Smooth muscle cell (in vitro differentiated cells): ENCODE results near the gene INO80E. TPM values are rescaled to one million over a fixed set of nuclear protein-coding genes. Genes with fewer than 3 reads are reported as not detected.
A peak's percentile ranks its signal among the peaks of the same experiment; 100 is the strongest.

Experiments used
- DNase-seq: peaks from one replicate; lab custom pipeline; 2025; ENCODE audit not compliant: unreplicated experiment; lab: John Stamatoyannopoulos, UW
- H2AFZ ChIP-seq: fragments of 200-600 bp; sonication (generic); 2 replicates; pipeline ENCODE4 v1.6.0; 2016; ENCODE audit warnings: antibody characterized with exemption, low read depth, mild to moderate bottlenecking
- H3F3A ChIP-seq: fragments of 200-600 bp; sonication (generic); 2 replicates; pipeline ENCODE4 v1.6.0; 2017; ENCODE audit warnings: antibody characterized with exemption, low read depth
- H3K27ac ChIP-seq: fragments of 200-600 bp; sonication (generic); 2 replicates; pipeline ENCODE4 v1.5.1; 2016; ENCODE audit warnings: low read depth, mild to moderate bottlenecking
- H3K27me3 ChIP-seq: fragments of 200-600 bp; sonication (generic); 2 replicates; pipeline ENCODE4 v1.6.1; 2016; ENCODE audit warnings: low read depth, mild to moderate bottlenecking
- H3K36me3 ChIP-seq: fragments of 200-600 bp; sonication (generic); 2 replicates; pipeline ENCODE4 v1.5.1; 2016; ENCODE audit warnings: low read depth
- H3K4me1 ChIP-seq: fragments of 200-600 bp; sonication (generic); 2 replicates; pipeline ENCODE4 v1.5.1; 2016; ENCODE audit warnings: low read depth
- H3K4me2 ChIP-seq: fragments of 200-600 bp; sonication (generic); 2 replicates; pipeline ENCODE4 v1.6.0; 2016; ENCODE audit warnings: mild to moderate bottlenecking
- H3K4me3 ChIP-seq: fragments of 200-600 bp; sonication (generic); 2 replicates; pipeline ENCODE4 v1.5.1; 2016; ENCODE audit warnings: mild to moderate bottlenecking
- H3K79me2 ChIP-seq: fragments of 200-600 bp; sonication (generic); 2 replicates; pipeline ENCODE4 v1.6.0; 2016; ENCODE audit warnings: low read depth, mild to moderate bottlenecking
- H3K9ac ChIP-seq: fragments of 200-600 bp; sonication (generic); 2 replicates; pipeline ENCODE4 v1.6.0; 2016; ENCODE audit warnings: low read depth
- H3K9me3 ChIP-seq: fragments of 200-600 bp; sonication (generic); replicated peaks from 2 replicates; pipeline ENCODE4 v1.5.1; 2016; ENCODE audit warnings: low read depth
- H4K20me1 ChIP-seq: fragments of 200-600 bp; sonication (generic); 2 replicates; pipeline ENCODE4 v1.6.0; 2016; ENCODE audit warnings: low read depth
- CTCF ChIP-seq: fragments of 200-600 bp; sonication (generic); IDR thresholded peaks from 2 replicates; pipeline ENCODE4 v1.5.1; 2017; ENCODE audit warnings: borderline replicate concordance, mild to moderate bottlenecking, antibody characterized with exemption; ENCODE audit not compliant: insufficient read depth, poor library complexity, severe bottlenecking
- WGBS: methylation state at CpG from one replicate; pipeline ENCODE4 v1.1.7; 2016; ENCODE audit warnings: low lambda C conversion rate; 5-methylcytosine and 5-hydroxymethylcytosine counted together
- polyA plus RNA-seq: library from polyadenylated mRNA; unstranded; fragments of >200 nt; fragmentation: Nextera tagmentation; extraction: Ambion mirVana; gene quantifications from 2 replicates; pipeline ENCODE4 v1.2.1, GENCODE V29; 2016
- total RNA-seq: library from RNA; depleted of rRNA; stranded (reverse); fragments of >200 nt; gene quantifications from 2 replicates; pipeline ENCODE4 v1.2.3, GENCODE V29; 2014

INO80E gene
- total and polyA plus RNA-seq, 2 experiments from 2014 or later = 17.7 to 181 TPM

- Histone ChIP-seq H4K20me1 (peaks cover 38% of the 10 kb centered on the region), H3F3A (peaks cover 16% of the 10 kb centered on the region), H3K27ac (no peak overlapping the region), H3K4me3 (no peak overlapping the region), H3K9me3 (no peaks in the 10 kb centered on the region), H3K36me3 (peaks cover 3% of the 10 kb centered on the region), H2AFZ (no peak overlapping the region), H3K4me1 (peaks cover 25% of the 10 kb centered on the region), H3K4me2 (no peak overlapping the region), H3K9ac (no peak overlapping the region), H3K79me2 (peaks cover 42% of the 10 kb centered on the region), H3K27me3 (no peaks in the 10 kb centered on the region)
- no peak for TF ChIP-seq CTCF
- WGBS = 71% methylated on average over 6 of the region's 6 CpGs
- no peak for DNase-seq
Measured at GRCh38 chr16:29972992-29973383, 23.1 kb upstream of the INO80E start.

- peaks cover 43% of the 10 kb centered on the region for H4K20me1 ChIP-seq
- H3K9me3 ChIP-seq = no peaks in the 10 kb centered on the region
- H3K4me3 ChIP-seq = peak within 1 kb of the TSS; percentile 84
- peaks cover 42% of the 10 kb centered on the region for H3K79me2 ChIP-seq
- H3F3A ChIP-seq = peaks cover 16% of the 10 kb centered on the region
- peak; percentile 97 for DNase-seq
- H3K4me2 ChIP-seq = peak within 1 kb of the TSS; percentile 99
- H2AFZ ChIP-seq = peak within 1 kb of the TSS; percentile 94
- peaks cover 3% of the 10 kb centered on the region for H3K36me3 ChIP-seq
- peak within 1 kb of the TSS; percentile 58 for H3K27ac ChIP-seq
- peak within 1 kb of the TSS; percentile 86 for H3K9ac ChIP-seq
- H3K4me1 ChIP-seq = peaks cover 25% of the 10 kb centered on the region
- WGBS = 2% methylated on average over 68 of the region's 75 CpGs
- no peak for TF ChIP-seq CTCF
- H3K27me3 ChIP-seq = no peaks in the 10 kb centered on the region
Measured at GRCh38 chr16:29973384-29974246, 22.4 kb upstream of the INO80E start, which contains the start of gene TAOK2. Gene TAOK2 (plus strand): TSS chr16:29973868. CDS start chr16:29977773, 3,905 bp downstream.

GRCh38 chr16:29974291-29975133 is 21.5 kb upstream of the INO80E start:
- Histone ChIP-seq H3K27ac (peak overlapping the region; percentile 58), H2AFZ (peak overlapping the region; percentile 94), H3K79me2 (peaks cover 42% of the 10 kb centered on the region), H3K9me3 (no peaks in the 10 kb centered on the region), H3K4me3 (peak overlapping the region; percentile 84), H4K20me1 (peaks cover 51% of the 10 kb centered on the region), H3K4me1 (peaks cover 25% of the 10 kb centered on the region), H3K4me2 (peak overlapping the region; percentile 99), H3K36me3 (no peaks in the 10 kb centered on the region), H3F3A (peaks cover 16% of the 10 kb centered on the region), H3K27me3 (no peaks in the 10 kb centered on the region), H3K9ac (peak overlapping the region; percentile 86)
- WGBS = 8% methylated on average over 28 of the region's 31 CpGs
- TF ChIP-seq CTCF = no peak
- no peak for DNase-seq
